Keratinocyte (primary cell): ENCODE measurements around the gene STAC.

ENCODE experiments used
- EZH2 ChIP-seq: IDR thresholded peaks from one replicate; pipeline ENCODE4 v1.6.1; 2012; ENCODE audit warnings: inconsistent platforms, mild to moderate bottlenecking, low read length, moderate library complexity
- TF ChIP-seq, protein P1 (sequence below), 3 experiments: IDR thresholded peaks in 1 of 3; conservative IDR thresholded peaks in 1 of 3; optimal IDR thresholded peaks in 1 of 3; 2 replicates in 2 of 3; 3 replicates in 1 of 3; pipeline versions ENCODE3 to v1.5.1; 2011; ENCODE audit warnings: low read length in 3 of 3, mild to moderate bottlenecking in 3 of 3, moderate library complexity in 2 of 3, control low read depth in 1 of 3, inconsistent platforms in 1 of 3; ENCODE audit not compliant: insufficient read depth in 2 of 3; ENCODE audit errors: extremely low read depth in 1 of 3

DNA sequence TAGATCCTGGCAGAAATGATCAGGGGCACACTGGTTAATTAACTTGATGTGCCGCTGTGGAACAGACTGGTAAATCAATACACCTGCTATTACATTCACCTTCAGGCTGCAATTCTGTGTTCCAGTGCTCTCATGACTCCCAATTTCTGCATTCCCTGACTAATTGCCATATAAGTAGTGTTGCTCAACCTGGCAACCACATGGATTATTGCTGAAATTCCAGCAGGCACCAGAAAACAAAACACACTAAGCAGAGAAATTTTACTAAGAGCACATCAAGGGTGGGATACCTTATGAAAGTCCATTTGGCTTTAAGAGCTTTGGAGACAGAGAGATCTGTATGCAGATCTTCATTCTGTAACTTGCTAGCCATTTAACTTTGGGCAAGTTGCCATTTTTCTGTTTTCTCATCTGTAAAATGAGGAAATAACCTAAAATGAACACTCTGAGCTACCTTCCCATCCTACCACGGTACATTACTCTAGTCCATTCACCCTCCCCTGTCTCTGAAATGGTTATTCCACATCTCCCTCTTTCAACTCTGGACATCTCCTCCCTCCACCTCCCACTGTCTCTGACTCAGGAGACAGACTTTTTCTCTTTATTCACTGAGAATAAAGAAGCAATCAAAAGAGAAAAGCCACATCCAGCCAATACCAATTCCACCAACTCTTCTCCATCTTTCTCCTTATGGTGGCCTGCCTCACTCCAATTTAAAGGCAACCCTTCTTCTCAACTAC, 54.6 kb downstream of the STAC start:
- TF ChIP-seq, protein P1, sequence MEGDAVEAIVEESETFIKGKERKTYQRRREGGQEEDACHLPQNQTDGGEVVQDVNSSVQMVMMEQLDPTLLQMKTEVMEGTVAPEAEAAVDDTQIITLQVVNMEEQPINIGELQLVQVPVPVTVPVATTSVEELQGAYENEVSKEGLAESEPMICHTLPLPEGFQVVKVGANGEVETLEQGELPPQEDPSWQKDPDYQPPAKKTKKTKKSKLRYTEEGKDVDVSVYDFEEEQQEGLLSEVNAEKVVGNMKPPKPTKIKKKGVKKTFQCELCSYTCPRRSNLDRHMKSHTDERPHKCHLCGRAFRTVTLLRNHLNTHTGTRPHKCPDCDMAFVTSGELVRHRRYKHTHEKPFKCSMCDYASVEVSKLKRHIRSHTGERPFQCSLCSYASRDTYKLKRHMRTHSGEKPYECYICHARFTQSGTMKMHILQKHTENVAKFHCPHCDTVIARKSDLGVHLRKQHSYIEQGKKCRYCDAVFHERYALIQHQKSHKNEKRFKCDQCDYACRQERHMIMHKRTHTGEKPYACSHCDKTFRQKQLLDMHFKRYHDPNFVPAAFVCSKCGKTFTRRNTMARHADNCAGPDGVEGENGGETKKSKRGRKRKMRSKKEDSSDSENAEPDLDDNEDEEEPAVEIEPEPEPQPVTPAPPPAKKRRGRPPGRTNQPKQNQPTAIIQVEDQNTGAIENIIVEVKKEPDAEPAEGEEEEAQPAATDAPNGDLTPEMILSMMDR (optimal IDR thresholded peaks at IDR 0.05 in 1 of 3, IDR thresholded peaks at IDR 0.05 in 1 of 3, conservative IDR thresholded peaks at IDR 0.05 in 1 of 3; ENCODE audit: extremely low read depth in 1 of 3, insufficient read depth in 2 of 3, low read length in 3 of 3) = no peak
- no peak for TF ChIP-seq EZH2
